DOHH2 (cell line): ENCODE data around the gene AGBL1.

Experiments
- EZH2phosphoT487 ChIP-seq: fragments of 200-600 bp; sonication (generic); IDR thresholded peaks from 2 replicates; pipeline ENCODE4 v1.6.1; 2017; ENCODE audit warnings: borderline replicate concordance, mild to moderate bottlenecking, antibody characterized with exemption, low read length, moderate library complexity, mixed read lengths
- TF ChIP-seq, protein P1 (sequence below): fragments of 200-600 bp; sonication (generic); IDR thresholded peaks from one replicate; pipeline ENCODE4 v1.5.1; 2014; ENCODE audit warnings: antibody characterized with exemption, mild to moderate bottlenecking, low read depth, low read length; ENCODE audit not compliant: poor library complexity, severe bottlenecking

- TF ChIP-seq, protein P1, sequence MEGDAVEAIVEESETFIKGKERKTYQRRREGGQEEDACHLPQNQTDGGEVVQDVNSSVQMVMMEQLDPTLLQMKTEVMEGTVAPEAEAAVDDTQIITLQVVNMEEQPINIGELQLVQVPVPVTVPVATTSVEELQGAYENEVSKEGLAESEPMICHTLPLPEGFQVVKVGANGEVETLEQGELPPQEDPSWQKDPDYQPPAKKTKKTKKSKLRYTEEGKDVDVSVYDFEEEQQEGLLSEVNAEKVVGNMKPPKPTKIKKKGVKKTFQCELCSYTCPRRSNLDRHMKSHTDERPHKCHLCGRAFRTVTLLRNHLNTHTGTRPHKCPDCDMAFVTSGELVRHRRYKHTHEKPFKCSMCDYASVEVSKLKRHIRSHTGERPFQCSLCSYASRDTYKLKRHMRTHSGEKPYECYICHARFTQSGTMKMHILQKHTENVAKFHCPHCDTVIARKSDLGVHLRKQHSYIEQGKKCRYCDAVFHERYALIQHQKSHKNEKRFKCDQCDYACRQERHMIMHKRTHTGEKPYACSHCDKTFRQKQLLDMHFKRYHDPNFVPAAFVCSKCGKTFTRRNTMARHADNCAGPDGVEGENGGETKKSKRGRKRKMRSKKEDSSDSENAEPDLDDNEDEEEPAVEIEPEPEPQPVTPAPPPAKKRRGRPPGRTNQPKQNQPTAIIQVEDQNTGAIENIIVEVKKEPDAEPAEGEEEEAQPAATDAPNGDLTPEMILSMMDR, result no peak
- no peak for TF ChIP-seq EZH2phosphoT487
Observed at GRCh38 chr15:86735247-86736040, 655.8 kb downstream of the AGBL1 start.
